ENCODE data around the gene CEBPE. TPM values are rescaled to one million over a fixed set of nuclear protein-coding genes. Genes with fewer than 3 reads are reported as not detected.

CEBPE gene
- total RNA-seq, 1 experiment from 2014 or later = not detected

DNA sequence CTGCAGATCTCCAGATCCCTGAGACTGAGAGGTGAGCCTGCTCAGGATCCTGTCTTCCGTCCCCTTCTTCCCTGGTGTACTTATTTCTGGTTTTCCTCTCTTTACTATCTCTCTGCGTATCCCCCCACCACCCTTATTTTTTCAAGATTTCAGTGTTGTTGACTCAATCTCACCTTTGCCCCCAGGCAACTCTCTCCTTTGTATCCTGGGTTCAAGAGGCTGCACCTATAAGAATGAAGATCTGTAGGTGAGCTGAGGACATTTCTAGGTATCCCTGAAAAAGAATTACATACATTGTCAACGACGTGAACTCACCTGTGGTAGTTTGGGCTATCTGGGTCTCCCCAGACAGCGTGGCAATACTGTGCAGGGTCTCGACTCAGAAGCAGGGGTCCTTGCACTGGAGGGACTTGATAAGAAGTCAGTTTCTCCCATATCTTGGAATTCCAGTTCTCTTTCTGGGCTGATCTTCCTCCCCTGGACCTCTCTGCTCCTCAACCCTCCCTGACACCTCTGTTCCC lies 14.9 kb downstream of the CEBPE start:
- Mint-ChIP-seq H3K4me1 (ENCODE audit: low read depth, unreplicated experiment) (peaks cover 15% of the 10 kb centered on the region), H3K27me3 (ENCODE audit: insufficient read depth, unreplicated experiment) (no peaks in the 10 kb centered on the region), H3K27ac (ENCODE audit: unreplicated experiment) (no peak overlapping the region), H3K36me3 (ENCODE audit: insufficient read depth, unreplicated experiment) (peaks cover 9% of the 10 kb centered on the region), H3K9me3 (ENCODE audit: unreplicated experiment) (no peaks in the 10 kb centered on the region), H3K4me3 (ENCODE audit: unreplicated experiment) (no peak overlapping the region)
- no peak for DNase-seq
- no TSS peak for BruUV-seq (replicated peaks)
- TF ChIP-seq CTCF (IDR thresholded peaks at IDR 0.05; ENCODE audit: insufficient read depth in 1 of 2, low read depth in 1 of 2, low read length in 1 of 2, severe bottlenecking in 1 of 2, unreplicated experiment in 1 of 2) = no peak
- intact Hi-C loops (cut with micrococcal nuclease; ENCODE audit: unreplicated experiment) = loop anchor here (5.0 kb wide), 1 partner anchor 193 kb away; no protein-coding TSS in a partner anchor
- Histone ChIP-seq H3K4me1 (peaks cover 6% of the 10 kb centered on the region; the same call in 1 of the 2 replicates), H3K36me3 (ENCODE audit: control insufficient read depth, insufficient read depth, low read length) (no peaks in the 10 kb centered on the region), H3K4me3 (ENCODE audit: low read depth, low read length) (no peak overlapping the region), H3K27me3 (replicated peaks; ENCODE audit: control insufficient read depth, insufficient read depth, low read length) (no peaks in the 10 kb centered on the region), H3K9me3 (no peaks in the 10 kb centered on the region)
- ChIA-PET CTCF (interaction anchor here (0.7 kb wide), 1 partner anchor 9 kb away, joined by 3 read pairs; the partner anchor contains the start of gene C14orf119), POLR2A (interaction anchor here (1.4 kb wide), 1 partner anchor 9 kb away, joined by 3 read pairs; the partner anchor contains the start of genes ACIN1 and C14orf119)

- POLR2A ChIA-PET = interaction anchor here (1.4 kb wide), 1 partner anchor 8 kb away, joined by 3 read pairs; the partner anchor contains the start of genes ACIN1 and C14orf119
- peaks cover 15% of the 10 kb centered on the region for H3K4me1 Mint-ChIP-seq (ENCODE audit: low read depth, unreplicated experiment)
Observed at GRCh38 chr14:23103581-23103980, 15.5 kb downstream of the CEBPE start.

DNA sequence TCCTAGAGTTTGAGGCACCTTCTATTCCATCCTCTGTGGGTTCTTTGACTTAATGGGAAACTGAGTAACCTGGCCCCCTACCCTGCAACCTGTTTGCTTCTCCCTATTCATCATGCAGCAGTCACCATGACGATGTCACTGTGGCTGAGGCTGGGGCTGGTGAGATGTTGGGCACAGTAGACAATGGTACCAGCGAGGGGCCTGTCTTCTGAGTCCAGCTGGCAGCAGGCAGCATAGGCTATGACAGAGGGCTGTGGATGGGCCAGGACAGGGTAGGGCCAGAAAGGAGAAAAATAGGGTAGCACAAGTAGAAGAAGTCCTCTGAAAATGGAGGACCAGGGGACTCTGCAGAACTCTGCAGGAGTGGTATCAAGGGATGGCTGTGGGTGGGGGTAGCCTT lies 16.3 kb downstream of the CEBPE start:
- Mint-ChIP-seq H3K4me3 (ENCODE audit: unreplicated experiment) (no peak overlapping the region), H3K4me1 (ENCODE audit: low read depth, unreplicated experiment) (peaks cover 15% of the 10 kb centered on the region), H3K27me3 (ENCODE audit: insufficient read depth, unreplicated experiment) (no peaks in the 10 kb centered on the region), H3K9me3 (ENCODE audit: unreplicated experiment) (no peaks in the 10 kb centered on the region), H3K36me3 (ENCODE audit: insufficient read depth, unreplicated experiment) (peaks cover 14% of the 10 kb centered on the region), H3K27ac (ENCODE audit: unreplicated experiment) (no peak overlapping the region)
- CTCF ChIA-PET = no interaction called here
- Histone ChIP-seq H3K27me3 (replicated peaks; ENCODE audit: control insufficient read depth, insufficient read depth, low read length) (no peaks in the 10 kb centered on the region), H3K4me1 (peaks cover 6% of the 10 kb centered on the region; the same call in 1 of the 2 replicates), H3K36me3 (ENCODE audit: control insufficient read depth, insufficient read depth, low read length) (no peaks in the 10 kb centered on the region), H3K9me3 (no peaks in the 10 kb centered on the region), H3K4me3 (ENCODE audit: low read depth, low read length) (no peak overlapping the region)
- POLR2A ChIA-PET = interaction anchor here (0.7 kb wide), 1 partner anchor 178 kb away, joined by 3 read pairs; no protein-coding TSS in a partner anchor
- no peak for DNase-seq
- no TSS peak for BruUV-seq (replicated peaks)
- no peak for TF ChIP-seq CTCF (IDR thresholded peaks at IDR 0.05; ENCODE audit: insufficient read depth in 1 of 2, low read depth in 1 of 2, low read length in 1 of 2, severe bottlenecking in 1 of 2, unreplicated experiment in 1 of 2)
- intact Hi-C loops (cut with micrococcal nuclease; ENCODE audit: unreplicated experiment) = loop anchor here (5.0 kb wide), 1 partner anchor 194 kb away; no protein-coding TSS in a partner anchor

More at GRCh38 chr14:23103581-23103980, 15.5 kb downstream of the CEBPE start:
- H3K27me3 Mint-ChIP-seq (ENCODE audit: insufficient read depth, unreplicated experiment) = no peaks in the 10 kb centered on the region
- Histone ChIP-seq H3K4me3 (ENCODE audit: low read depth, low read length) (no peak overlapping the region), H3K36me3 (ENCODE audit: control insufficient read depth, insufficient read depth, low read length) (no peaks in the 10 kb centered on the region), H3K27me3 (replicated peaks; ENCODE audit: control insufficient read depth, insufficient read depth, low read length) (no peaks in the 10 kb centered on the region), H3K9me3 (no peaks in the 10 kb centered on the region), H3K4me1 (peaks cover 6% of the 10 kb centered on the region; the same call in 1 of the 2 replicates)
- H3K27ac Mint-ChIP-seq (ENCODE audit: unreplicated experiment) = no peak overlapping the region
- no peak overlapping the region for H3K4me3 Mint-ChIP-seq (ENCODE audit: unreplicated experiment)
- peaks cover 12% of the 10 kb centered on the region for H3K36me3 Mint-ChIP-seq (ENCODE audit: insufficient read depth, unreplicated experiment)
- intact Hi-C loops (cut with micrococcal nuclease; ENCODE audit: unreplicated experiment) = loop anchor here (5.0 kb wide), 1 partner anchor 194 kb away; no protein-coding TSS in a partner anchor
- CTCF ChIA-PET = interaction anchor here (0.7 kb wide), 1 partner anchor 8 kb away, joined by 3 read pairs; the partner anchor contains the start of gene C14orf119
- DNase-seq = no peak
- TF ChIP-seq CTCF (IDR thresholded peaks at IDR 0.05; ENCODE audit: insufficient read depth in 1 of 2, low read depth in 1 of 2, low read length in 1 of 2, severe bottlenecking in 1 of 2, unreplicated experiment in 1 of 2) = no peak
- no TSS peak for BruUV-seq (replicated peaks)
- no peaks in the 10 kb centered on the region for H3K9me3 Mint-ChIP-seq (ENCODE audit: unreplicated experiment)
